KBM-7 (cell line): ENCODE measurements around the gene TUB.

ENCODE experiments used
- DNase-seq: peaks from one replicate; pipeline ENCODE4 v3.0.0-alpha.2; 2015
- in situ Hi-C: fragments of 300-500 bp; cut with MboI; formaldehyde crosslinking; loops from 2 replicates; pipeline ENCODE4 v1.14.3; 2020; ENCODE audit warnings: low sequenced_read_pairs, low pct_unique_long_range_greater_than_20kb, mixed read lengths

Gene TUB

DNA sequence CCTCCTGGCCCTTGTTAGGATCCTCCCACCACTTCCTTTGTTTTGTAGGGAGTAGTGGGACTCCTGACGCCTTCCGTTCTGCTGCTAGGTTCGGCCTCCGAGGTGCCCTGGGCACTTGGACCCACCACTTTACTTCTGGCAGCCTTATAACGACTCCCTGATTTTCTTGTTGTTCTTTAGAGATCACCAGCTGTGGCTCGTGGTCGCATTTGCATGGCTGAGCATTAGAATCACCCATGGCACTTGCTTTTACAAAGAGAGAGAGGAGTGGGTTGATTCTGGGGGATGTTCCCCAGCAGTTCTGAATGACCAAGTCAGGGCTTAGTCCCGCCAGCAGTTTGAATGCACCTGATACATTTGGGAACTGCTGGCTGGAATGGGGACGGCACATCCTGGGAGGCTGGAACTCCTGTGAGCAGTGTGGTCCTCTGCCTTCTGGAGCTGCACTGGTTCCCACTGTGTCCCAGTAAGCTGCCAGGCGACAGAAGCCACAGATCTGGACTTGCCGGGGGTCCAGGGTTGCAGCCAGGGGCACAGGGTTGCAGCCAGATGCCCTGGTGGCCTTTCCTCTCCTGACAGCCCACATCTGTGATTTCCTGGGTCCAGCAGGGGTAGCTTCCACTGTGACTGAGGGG is 4.1 kb downstream of the TUB start:
- in situ Hi-C loops = no loop called here
- DNase-seq = no peak

DNA sequence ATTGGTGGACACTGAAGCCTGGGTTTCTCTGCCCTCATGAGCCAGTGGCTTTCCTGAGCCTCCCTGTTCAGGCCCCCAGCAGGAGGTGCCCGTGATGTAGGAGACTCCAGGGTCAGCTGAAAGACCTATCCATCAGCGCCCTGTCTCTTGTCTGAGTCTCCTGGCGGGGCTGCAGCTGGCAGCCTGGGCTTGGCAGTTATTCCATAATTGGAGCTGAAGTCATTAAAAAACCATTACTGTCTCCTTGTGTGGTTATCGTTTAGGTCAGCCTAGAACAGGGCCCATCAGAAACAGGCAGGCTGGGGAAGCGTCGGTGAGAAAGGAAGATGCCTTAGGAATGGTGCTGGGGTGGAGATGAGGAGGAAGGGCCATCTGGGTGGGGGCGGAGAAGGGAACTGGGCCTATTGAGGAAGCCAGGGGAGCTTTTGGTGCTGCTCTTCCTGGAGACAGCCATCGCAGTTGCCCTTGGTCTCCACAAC is 5.0 kb downstream of the TUB start:
- peak; percentile 35 for DNase-seq
- in situ Hi-C loops = no loop called here

DNA sequence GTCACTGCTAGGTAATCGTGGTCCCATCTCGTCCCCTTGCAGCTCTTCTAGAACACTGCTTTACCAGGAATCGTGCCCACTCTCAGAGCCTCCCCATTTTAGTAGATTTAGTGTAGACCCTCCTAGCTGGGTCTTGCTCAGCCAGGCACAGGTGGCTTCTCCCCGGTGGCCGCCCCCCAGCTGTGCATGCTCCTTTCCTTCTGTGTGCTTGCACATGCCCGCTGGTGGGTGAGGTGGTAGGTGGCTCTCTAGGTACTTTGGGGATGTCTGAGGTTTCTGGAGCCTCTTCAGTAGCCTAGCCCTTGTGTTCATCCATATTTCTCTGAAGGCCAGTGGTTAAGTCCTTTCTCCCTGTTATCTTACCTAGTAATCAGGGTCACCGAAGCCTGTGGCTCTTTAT is 5.6 kb downstream of the TUB start:
- no peak for DNase-seq
- in situ Hi-C loops = no loop called here

DNA sequence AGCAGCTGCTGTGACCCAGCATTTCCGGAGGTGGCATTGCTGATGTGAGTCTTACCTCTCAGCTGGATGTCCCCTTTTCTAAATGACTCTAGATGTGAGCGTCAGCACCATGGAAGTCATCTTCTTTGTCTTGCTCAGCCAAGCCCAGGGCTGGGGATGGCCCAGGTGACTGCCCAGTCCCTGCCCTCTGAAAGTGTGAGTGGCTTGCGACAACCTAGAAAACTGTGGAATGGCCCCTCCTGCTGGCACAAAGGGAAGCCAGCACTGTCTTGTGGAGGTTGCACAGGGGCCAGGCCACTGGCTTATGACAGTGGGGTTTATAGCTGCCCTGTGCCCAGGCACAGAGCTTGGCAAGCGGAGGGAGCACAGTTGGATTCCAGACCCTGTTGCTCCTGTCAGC is 6.2 kb downstream of the TUB start:
- in situ Hi-C loops = no loop called here
- DNase-seq = no peak

DNA sequence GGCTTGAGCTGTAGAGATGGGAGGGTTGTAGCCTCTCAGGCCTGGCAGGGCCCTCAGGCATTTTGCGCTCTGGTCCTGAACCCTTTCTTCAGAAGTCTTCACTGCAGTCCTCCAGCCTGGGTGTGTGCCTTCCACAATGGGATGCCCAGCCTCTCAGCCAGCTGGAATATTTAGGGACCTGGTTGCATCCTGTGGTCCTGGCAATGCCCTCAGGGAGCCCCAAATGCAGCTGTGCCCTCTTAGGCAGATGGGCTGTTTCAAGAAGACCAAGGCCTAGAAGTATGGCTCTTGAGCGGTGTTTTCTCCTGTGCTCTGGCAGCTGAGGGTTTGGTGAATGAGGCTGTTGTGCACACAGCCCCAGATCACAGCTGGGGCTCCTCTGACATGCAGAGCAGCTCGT is 6.7 kb downstream of the TUB start:
- DNase-seq = no peak
- in situ Hi-C loops = no loop called here

DNA sequence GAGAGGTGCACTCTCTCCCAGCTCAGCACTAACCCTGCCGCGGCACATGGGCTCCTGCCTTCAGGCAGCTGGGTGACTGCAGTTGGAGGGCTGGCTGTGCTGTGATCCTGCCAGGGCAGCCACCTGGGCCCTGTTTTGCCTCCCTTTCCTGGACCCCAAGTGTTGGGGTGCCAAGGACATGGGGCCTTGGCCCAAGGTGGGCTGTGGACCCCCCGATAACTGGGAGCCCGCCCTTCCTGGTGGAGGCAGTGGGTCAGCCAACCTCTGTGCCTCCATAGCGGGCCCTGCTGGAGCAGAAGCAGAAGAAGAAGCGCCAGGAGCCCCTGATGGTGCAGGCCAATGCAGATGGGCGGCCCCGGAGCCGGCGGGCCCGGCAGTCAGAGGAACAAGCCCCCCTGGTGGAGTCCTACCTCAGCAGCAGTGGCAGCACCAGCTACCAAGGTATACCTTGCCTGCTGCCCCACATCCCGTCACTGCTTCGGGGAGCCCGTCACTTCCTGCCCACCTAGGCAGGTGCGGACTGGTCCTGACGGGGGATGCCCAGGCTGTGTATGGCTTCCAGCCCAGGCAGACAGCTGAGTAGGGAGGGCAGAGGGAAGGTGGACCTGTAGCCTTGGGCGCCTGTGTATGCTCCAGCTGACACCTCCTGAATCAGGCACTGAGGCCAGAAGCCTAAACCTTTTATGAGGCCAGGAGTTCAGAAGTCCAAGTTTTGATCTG is 8.9 kb downstream of the TUB start:
- no peak for DNase-seq
- in situ Hi-C loops = no loop called here

DNA sequence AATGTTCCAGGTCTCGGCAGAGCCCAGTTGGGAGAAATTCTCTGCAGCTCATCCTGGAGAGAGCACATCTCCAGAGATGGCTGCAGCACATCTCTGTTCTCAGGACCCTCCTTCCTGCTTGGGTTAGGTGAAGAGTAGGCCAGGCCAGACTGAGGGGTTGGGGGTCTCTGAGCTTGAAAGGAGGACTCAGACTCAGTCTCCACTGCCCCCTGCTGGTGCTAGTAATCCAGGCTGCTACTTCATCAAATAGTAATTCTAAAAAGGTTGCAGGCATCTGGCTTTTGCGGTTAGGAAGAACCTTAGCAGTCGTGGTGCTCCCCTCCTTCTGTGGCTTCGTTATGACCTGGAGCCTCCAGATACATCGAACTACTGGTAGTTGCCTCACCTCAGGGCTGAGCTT is 9.7 kb downstream of the TUB start:
- in situ Hi-C loops = no loop called here
- peak; percentile 47 for DNase-seq

DNA sequence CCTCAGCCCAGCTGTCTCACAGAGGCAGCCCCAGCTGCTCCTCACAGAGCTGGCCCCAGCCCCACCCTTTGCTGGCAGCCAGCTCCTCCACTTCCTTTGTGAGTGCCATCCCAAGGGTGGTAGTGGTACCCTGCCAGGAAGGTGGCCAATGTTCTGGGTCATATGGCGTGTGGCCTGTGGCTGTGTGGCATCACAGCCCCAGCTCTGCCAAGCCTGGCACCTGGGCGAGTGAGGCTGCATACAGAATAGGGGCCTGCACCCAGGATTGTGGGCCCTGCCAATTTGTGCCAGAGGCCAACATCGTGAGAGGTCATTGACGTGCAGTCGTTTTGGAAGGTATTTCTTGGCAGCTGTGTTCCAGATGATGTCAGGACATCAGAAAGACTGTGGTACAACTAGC is 10.7 kb downstream of the TUB start:
- in situ Hi-C loops = no loop called here

DNA sequence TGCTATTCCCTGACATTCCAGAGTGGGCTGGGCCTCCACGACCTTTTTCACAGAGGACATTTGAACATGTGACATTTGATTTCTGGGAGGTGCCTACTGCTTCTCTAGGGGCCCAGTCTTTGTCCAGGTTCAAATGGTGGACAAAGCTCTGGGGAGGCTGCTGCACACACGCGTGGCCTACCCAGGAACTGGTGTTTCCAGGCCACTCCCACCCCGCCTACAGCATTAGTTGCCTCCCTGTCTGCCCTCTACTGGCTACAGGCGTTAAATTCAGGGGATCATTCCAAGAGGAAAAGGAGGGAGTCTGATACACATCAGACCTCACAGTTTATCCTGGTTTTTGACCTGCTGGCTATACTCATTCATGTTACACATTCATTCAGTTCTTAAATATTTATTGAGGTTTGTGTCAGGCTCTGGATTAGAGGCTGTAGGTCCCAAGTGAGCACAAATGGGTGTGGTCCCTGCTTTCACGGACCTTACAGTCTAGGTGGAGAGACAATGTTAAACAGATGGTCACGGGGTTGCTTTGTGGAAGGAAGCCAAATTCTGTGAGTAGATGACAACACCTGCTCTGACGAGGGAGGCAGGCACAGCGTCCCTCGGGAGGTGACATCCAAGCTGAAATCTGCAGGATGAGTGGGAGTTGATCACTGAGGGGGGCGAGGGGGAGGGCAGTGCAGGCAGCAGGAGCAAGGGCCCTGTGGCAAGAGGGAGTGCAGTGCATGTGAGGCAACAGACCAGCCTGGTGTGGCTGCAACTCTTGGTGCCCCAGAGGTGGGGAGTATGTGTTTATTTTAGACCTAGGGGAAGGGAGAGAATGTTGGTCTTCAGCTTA is 11.8 kb downstream of the TUB start:
- in situ Hi-C loops = no loop called here
- peak; percentile 49 for DNase-seq

More for the DNA sequence above, 10.7 kb downstream of the TUB start:
- DNase-seq = no peak

DNA sequence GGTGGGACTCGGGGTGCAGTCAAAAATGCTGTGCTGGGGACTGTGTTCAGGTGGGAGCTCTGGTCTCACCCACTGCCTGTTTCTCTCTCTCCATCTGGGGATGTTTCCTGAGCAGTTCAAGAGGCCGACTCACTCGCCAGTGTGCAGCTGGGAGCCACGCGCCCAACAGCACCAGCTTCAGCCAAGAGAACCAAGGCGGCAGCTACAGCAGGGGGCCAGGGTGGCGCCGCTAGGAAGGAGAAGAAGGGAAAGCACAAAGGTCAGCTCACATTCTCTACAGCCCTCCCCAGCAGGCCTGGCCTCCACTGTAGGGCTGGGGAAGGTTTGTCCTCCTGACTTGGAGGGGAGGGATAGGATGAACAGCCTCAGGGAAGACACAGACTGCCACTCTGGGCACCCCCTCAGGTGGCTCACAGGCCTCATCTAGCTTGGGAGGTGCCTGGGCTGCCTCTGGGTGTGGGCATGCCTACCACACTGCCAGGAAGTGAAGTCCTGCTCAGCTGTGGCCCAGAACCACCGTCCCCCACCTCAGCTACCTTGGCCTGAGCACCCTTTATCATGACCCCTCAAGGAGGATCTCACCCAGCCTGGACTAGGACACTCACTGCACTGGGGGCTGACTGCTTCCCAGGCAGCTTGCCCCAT is 13.0 kb downstream of the TUB start:
- in situ Hi-C loops = no loop called here
- no peak for DNase-seq

DNA sequence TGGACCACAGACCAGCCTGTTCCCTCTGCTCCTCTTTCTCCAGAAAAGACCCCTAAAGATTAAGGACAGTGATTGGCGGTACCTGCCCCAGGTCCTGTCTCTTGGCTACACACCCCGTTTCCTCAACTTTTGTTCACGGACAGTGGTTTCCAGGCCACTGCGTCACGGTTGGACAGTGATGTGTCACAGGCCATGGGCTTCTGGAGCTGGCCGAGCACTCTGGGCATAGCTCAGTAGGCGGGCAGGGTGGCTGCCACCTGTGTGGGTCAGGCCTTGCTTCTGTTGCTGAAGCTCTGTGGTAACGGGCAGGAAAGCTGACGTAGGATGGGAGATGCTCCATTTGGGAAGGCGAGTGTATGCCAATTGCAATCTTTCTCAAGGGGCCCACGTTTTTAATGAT is 13.6 kb downstream of the TUB start:
- no peak for DNase-seq
- in situ Hi-C loops = no loop called here

DNA sequence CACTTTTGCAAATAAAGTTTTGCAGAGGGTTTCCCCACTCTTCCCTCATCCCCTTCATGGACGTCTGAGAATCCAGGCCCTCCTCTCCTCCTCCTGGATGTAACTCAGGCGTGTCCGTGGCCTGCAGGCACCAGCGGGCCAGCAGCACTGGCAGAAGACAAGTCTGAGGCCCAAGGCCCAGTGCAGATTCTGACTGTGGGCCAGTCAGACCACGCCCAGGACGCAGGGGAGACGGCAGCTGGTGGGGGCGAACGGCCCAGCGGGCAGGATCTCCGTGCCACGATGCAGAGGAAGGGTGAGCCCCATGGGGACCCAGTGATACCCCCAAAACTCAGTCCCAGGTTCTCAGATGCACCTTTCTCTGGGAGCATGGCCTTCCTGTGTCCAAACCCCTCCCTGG is 14.4 kb downstream of the TUB start:
- DNase-seq = no peak
- in situ Hi-C loops = no loop called here

DNA sequence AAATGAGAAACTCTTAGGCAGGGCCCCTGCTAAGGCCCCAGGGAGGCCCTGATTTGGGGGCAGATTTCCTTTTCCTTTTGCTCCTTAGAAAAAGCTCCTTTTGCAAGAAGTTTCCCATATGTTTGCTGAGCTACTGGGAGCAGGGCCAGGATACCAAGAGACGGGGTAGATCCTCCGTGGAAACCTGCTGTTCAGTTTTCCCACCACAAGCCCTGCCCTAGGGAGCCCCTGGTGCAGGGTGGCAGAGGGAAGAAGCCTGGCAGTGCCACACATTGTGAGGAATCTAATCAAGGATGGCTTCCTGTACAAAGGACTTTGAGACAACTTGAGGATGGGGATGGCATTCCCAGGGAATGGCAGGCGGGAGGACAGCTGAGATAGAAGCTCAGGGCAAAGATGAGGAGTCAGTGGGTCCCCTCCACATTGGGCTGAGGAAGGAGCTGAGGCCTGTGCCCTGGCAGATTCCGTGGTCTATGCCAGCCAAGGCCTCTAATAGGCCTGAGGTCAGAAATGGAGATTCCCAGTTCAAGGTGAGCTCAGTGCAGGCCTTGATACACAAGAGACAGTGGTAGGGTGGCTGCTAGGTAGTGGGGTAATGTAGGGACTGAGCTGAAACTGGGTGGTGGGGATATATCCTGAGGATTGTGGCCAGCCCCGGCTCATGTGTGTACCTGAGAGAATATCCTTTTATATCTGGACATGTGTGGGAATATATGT is 15.0 kb downstream of the TUB start:
- DNase-seq = no peak
- in situ Hi-C loops = no loop called here

DNA sequence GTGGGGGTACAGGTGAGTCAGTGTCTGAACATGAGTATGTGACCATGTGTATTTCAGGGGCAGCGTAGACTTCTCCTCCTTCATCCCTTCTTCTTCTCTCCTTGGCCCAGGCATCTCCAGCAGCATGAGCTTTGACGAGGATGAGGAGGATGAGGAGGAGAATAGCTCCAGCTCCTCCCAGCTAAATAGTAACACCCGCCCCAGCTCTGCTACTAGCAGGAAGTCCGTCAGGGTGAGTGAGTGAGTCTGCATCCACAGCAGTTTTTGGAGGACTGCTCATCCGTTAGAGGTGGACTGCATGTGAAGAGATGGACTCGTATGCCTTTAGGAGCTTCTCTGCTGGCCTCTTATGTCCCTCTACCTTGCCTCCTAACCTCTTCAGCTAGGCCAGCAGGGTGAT is 15.6 kb downstream of the TUB start:
- no peak for DNase-seq
- in situ Hi-C loops = no loop called here

DNA sequence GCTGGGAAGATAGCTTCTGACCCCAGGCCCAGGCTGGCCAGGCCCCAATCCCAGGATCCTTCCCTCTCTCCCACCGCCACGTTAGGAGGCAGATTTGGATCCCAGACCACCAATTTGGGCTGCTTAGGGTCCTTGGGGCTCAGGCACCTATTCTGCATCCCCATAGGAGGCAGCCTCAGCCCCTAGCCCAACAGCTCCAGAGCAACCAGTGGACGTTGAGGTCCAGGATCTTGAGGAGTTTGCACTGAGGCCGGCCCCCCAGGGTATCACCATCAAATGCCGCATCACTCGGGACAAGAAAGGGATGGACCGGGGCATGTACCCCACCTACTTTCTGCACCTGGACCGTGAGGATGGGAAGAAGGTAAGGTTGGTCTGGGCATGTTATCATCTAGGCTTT is 16.1 kb downstream of the TUB start:
- in situ Hi-C loops = no loop called here
- no peak for DNase-seq

DNA sequence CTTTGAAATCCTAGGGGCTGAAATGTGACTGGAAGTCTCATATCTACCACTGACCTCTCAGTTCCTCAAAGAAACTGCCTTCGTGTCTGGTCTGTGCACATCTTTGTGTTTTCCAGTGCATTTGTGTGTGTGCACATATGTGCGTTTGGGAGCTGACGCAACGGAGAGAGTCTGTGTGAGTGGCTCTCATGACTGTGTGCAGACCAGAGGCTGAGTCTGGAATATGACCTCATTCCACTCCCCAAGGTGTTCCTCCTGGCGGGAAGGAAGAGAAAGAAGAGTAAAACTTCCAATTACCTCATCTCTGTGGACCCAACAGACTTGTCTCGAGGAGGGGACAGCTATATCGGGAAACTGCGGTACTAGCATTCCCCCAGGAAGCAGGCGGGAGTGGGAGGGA is 16.5 kb downstream of the TUB start:
- in situ Hi-C loops = no loop called here
- no peak for DNase-seq

DNA sequence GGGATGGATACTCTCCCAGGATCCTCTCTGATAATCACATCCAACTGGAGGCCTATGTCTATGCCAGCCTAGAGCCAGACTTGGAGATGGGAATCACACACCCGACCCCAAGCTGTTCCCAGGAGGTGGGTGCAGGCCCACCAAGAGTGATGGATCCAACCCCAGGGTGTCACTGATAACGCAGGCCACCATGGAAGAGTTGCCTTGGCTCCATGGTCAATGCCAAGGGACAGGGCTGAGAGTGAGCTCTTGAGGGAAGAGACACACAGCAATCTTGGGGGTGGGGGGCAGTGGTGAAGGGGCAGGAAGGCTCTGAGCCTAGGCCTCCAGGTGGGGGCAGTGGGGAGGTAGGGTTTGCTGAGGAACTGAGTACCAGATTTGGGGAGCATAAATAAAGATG is 16.9 kb downstream of the TUB start:
- no peak for DNase-seq
- in situ Hi-C loops = no loop called here

DNA sequence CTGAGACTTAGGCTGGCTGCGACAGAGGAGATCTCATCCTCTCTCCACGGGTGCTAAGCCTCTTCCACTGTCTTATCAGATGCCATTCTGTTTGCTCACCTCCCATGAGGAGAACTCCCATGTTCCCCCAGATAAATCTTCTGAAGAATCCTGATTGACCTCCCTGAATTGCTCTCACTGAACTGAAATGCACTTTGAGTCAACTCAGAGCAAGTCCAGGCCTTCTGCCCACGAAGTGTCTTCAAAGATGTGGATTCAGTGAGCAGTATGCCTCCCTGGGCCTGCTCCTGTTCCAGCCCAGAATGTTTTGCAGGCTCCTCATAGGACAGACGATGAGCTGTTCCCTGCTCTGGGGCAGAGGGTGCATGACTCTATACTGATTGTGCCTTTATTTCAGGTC is 17.4 kb downstream of the TUB start:
- DNase-seq = no peak
- in situ Hi-C loops = no loop called here

DNA sequence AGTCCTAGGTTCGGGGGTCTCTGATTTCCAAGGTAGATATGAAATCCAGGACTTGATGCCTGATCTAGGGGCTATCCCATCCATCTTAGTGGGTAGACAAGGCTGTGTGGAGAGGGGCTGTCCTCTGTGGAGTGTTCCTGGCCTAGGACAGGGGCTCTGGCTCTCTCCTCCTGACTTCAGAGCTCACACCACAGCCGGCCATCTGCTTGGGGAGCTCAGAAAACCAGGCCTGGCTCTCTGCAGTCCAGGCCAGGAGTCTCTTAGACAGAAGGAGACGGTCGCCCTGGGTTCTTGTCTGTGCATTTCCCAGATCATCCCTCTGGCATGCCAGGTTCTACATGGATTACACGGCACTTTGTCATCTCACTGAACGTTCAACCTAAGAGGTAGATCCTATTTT is 17.9 kb downstream of the TUB start:
- no peak for DNase-seq
- in situ Hi-C loops = no loop called here
